Prostate gland (tissue), 2 donors: ENCODE measurements around the gene HESX1.

Experiments used
- POLR2A ChIP-seq: fragments of 450-650 bp; IDR thresholded peaks from one replicate; pipeline ENCODE4 v1.6.1; 2016; ENCODE audit warnings: antibody characterized with exemption, mild to moderate bottlenecking
- TF ChIP-seq, protein P1 (sequence below), 4 experiments: fragments of 200-600 bp in 2 of 4; fragments of 450-650 bp in 2 of 4; sonication (generic) in 2 of 4; IDR thresholded peaks; 1 replicate in 3 of 4; 2 replicates in 1 of 4; pipeline ENCODE4 v1.5.1; 2016 to 2019; ENCODE audit warnings: antibody characterized with exemption in 4 of 4, mild to moderate bottlenecking in 2 of 4, moderate library complexity in 2 of 4

DNA sequence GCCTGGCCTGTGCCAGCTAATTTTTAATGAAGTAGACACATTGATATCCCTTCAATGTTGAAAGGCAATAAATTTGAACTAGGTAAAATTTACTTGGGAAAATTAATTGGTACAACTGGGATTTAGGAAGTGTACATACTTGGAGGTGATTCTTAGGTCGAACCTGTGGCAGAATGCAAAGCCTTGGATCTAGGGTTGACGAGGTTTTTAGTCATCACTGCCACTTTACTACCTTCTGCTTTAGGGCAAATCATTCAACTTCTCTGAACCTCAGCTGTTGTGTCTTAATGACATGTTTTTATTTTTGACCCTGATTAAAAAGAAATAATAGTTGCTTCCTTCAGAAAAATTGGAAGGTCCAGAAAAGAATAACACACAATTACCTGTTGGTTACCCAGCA lies 30.2 kb upstream of the HESX1 start:
- TF ChIP-seq, protein P1, sequence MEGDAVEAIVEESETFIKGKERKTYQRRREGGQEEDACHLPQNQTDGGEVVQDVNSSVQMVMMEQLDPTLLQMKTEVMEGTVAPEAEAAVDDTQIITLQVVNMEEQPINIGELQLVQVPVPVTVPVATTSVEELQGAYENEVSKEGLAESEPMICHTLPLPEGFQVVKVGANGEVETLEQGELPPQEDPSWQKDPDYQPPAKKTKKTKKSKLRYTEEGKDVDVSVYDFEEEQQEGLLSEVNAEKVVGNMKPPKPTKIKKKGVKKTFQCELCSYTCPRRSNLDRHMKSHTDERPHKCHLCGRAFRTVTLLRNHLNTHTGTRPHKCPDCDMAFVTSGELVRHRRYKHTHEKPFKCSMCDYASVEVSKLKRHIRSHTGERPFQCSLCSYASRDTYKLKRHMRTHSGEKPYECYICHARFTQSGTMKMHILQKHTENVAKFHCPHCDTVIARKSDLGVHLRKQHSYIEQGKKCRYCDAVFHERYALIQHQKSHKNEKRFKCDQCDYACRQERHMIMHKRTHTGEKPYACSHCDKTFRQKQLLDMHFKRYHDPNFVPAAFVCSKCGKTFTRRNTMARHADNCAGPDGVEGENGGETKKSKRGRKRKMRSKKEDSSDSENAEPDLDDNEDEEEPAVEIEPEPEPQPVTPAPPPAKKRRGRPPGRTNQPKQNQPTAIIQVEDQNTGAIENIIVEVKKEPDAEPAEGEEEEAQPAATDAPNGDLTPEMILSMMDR (IDR thresholded peaks at IDR 0.05) = no peak
- TF ChIP-seq POLR2A = no peak
